Measurements from ENCODE around the gene NUP85. TPM values are rescaled to one million over a fixed set of nuclear protein-coding genes. Genes with fewer than 3 reads are reported as not detected.

Gene NUP85
- total RNA-seq, 1 donor from 2014 or later = 38.1 TPM

DNA sequence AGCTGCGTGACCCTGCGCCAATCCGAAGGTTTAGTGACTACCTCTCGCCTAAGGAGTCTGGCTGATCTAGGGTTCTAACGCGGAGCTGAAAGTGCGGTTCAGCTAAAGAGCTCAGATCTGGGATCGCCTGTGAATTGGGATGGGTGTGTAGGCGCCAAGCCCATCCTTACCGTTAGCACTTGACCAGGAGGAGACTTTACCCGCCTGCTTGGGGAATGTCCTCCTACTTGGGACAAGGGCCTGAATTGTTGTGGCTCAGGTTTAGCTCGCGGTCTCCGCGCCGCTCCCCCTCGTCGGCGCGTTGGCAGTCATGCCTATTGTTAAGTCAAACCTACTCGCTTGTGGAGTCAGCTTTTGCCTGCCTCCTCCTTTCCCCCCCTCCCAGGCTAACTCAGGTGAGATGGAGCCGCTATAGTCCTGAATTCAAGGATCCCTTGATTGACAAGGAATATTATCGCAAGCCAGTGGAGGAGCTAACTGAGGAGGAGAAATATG, 56.7 kb downstream of the NUP85 start:
- TF ChIP-seq, protein P1, sequence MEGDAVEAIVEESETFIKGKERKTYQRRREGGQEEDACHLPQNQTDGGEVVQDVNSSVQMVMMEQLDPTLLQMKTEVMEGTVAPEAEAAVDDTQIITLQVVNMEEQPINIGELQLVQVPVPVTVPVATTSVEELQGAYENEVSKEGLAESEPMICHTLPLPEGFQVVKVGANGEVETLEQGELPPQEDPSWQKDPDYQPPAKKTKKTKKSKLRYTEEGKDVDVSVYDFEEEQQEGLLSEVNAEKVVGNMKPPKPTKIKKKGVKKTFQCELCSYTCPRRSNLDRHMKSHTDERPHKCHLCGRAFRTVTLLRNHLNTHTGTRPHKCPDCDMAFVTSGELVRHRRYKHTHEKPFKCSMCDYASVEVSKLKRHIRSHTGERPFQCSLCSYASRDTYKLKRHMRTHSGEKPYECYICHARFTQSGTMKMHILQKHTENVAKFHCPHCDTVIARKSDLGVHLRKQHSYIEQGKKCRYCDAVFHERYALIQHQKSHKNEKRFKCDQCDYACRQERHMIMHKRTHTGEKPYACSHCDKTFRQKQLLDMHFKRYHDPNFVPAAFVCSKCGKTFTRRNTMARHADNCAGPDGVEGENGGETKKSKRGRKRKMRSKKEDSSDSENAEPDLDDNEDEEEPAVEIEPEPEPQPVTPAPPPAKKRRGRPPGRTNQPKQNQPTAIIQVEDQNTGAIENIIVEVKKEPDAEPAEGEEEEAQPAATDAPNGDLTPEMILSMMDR (IDR thresholded peaks at IDR 0.05) = no peak
- Histone ChIP-seq H3K36me3 (peaks cover 21 to 34% of the 10 kb centered on the region in 2 donors), H3K9me3 (no peaks in the 10 kb centered on the region), H3K4me1 (peaks cover 3 to 26% of the 10 kb centered on the region in 2 donors), H3K27ac (peak overlapping the region; percentile 86 to 93), H3K4me3 (peak overlapping the region; percentile 88 to 97), H3K27me3 (no peaks in the 10 kb centered on the region)
- intact Hi-C loops (cut with DNase I) = loop anchor here (5.0 kb wide), 1 partner anchor 55 kb away; the partner anchor contains the start of gene NUP85
- no peak for DNase-seq (ENCODE audit: low spot score in 2 of 2)

DNA sequence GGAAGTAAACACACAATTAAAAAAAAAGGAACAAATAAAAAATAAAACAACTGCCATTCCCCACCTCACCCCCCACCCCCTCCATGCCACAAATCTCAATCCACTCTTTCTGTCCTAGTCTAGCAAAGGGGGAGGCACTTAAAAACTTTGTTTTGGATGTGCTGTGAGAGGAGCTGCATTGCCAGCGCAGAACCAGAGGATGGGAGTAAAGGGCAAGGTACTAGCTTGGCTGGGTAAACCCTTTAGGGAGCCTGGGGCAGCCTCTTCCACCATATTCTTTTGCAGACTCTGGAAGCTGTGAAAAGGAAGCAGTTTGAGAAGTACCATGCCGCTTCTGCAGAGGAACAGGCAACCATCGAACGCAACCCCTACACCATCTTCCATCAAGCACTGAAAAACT, 57.6 kb downstream of the NUP85 start:
- intact Hi-C loops (cut with DNase I) = loop anchor here (5.0 kb wide), 1 partner anchor 56 kb away; the partner anchor contains the start of gene NUP85
- H3K27ac ChIP-seq = no peak overlapping the region
- peaks cover 21 to 34% of the 10 kb centered on the region in 2 donors for H3K36me3 ChIP-seq
- H3K4me1 ChIP-seq = peaks cover 3 to 26% of the 10 kb centered on the region in 2 donors
- DNase-seq (ENCODE audit: low spot score in 2 of 2) = no peak
- TF ChIP-seq, protein P1 (IDR thresholded peaks at IDR 0.05) = no peak
- peak overlapping the region in 1 of 2 donors; percentile 88 for H3K4me3 ChIP-seq
- H3K9me3 ChIP-seq = no peaks in the 10 kb centered on the region
- no peaks in the 10 kb centered on the region for H3K27me3 ChIP-seq

DNA sequence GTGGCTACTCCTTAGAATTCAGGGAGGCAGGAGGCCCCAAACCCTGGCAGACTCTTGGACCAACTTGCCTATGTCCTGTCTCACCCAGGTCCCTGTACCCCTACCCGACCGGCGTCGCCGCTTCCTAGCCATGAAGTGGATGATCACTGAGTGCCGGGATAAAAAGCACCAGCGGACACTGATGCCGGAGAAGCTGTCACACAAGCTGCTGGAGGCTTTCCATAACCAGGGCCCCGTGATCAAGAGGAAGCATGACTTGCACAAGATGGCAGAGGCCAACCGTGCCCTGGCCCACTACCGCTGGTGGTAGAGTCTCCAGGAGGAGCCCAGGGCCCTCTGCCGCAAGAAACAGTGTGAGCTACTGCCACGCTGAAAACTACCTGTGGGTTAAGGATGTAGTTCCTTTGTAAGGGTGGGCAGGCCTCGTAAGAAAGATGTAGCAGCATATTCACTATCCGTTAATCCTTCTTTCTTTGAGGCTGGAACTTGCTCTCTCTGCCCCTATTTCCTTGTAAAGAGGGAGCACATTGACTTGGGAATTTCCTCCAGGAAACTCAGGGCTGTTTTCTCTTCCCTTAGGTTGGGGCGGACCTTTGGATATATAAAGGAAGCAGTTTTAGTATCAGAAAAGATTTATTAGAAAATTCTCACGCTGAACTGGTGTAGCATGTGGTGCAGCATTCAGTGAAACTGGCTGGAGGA, 60.3 kb downstream of the NUP85 start:
- H3K4me3 ChIP-seq = no peak overlapping the region
- H3K27ac ChIP-seq = no peak overlapping the region
- H3K9me3 ChIP-seq = no peaks in the 10 kb centered on the region
- H3K36me3 ChIP-seq = peaks cover 21 to 34% of the 10 kb centered on the region in 2 donors
- TF ChIP-seq, protein P1 (IDR thresholded peaks at IDR 0.05) = no peak
- H3K4me1 ChIP-seq = peaks cover 5 to 18% of the 10 kb centered on the region in 2 donors
- DNase-seq (ENCODE audit: low spot score in 2 of 2) = no peak
- H3K27me3 ChIP-seq = no peaks in the 10 kb centered on the region
- intact Hi-C loops (cut with DNase I) = no loop called here

DNA sequence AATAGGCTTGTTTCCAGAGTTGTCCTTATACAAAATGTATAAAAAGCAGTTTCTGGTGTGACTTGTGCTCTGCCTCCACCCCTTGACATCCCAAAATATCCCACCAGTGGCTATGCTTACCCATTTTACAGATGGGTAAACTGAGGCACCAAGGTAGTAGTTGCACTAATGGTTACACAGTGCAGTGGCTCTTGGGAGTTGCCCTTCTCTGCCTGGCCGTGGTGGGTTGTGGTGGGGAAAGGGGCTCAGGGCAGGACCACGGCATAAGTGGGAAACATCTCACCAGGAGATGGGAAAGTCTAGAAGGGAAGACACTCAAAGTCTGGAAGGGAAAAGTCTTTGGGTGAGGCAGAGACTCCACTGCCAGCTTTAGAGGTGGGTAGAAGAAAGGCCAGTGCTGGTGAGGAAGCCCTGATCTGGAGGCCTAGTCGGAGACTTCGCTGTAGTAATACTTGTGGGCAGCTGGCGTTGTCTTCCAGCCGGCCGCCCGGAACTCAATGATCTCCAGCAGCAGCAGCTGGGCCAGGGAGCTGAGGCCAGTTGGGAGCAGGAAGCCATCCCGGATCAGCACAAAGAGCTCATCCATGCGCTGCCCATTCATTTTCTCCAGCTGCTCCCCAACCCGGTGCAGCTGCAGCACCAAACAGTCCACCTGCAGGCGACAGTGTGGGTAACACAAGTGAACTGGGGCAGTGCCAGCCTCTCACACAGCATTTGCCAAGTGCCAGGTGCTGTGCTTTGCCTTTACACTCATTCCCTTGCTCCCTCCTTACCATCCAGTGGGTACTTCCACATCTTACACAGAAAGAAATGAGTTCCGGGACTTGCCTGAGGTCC, 61.1 kb downstream of the NUP85 start:
- H3K27me3 ChIP-seq = no peaks in the 10 kb centered on the region
- no peak overlapping the region for H3K27ac ChIP-seq
- no peaks in the 10 kb centered on the region for H3K9me3 ChIP-seq
- intact Hi-C loops (cut with DNase I) = no loop called here
- peaks cover 8 to 20% of the 10 kb centered on the region in 2 donors for H3K4me1 ChIP-seq
- H3K4me3 ChIP-seq = no peak overlapping the region
- peaks cover 21 to 34% of the 10 kb centered on the region in 2 donors for H3K36me3 ChIP-seq
- DNase-seq (ENCODE audit: low spot score in 2 of 2) = no peak
- TF ChIP-seq, protein P1 (IDR thresholded peaks at IDR 0.05) = no peak

DNA sequence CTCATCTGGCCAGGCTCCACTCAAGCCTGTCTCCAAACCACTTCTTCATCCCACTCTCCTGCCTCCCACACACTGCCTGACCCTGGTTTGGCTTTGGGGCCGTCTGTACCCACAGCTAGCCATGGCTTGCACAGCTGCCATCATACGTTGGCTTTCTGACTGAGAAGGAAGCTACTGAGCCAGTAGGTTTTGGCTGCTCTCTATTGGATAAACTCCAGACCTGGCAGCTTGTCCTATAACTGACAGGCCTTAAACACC, 61.6 kb downstream of the NUP85 start:
- no peaks in the 10 kb centered on the region for H3K9me3 ChIP-seq
- no peak overlapping the region for H3K4me3 ChIP-seq
- intact Hi-C loops (cut with DNase I) = no loop called here
- peaks cover 21 to 34% of the 10 kb centered on the region in 2 donors for H3K36me3 ChIP-seq
- H3K4me1 ChIP-seq = peaks cover 9 to 26% of the 10 kb centered on the region in 2 donors
- H3K27ac ChIP-seq = no peak overlapping the region
- TF ChIP-seq, protein P1 (IDR thresholded peaks at IDR 0.05) = no peak
- no peak for DNase-seq (ENCODE audit: low spot score in 2 of 2)
- no peaks in the 10 kb centered on the region for H3K27me3 ChIP-seq
